ENCODE results near the gene ZNF385D.

GRCh38 chr3:21601178-21601577, 149.8 kb downstream of the ZNF385D start:
- TF ChIP-seq ATF3 (IDR thresholded peaks at IDR 0.05) (no peak), CTCF (IDR thresholded peaks at IDR 0.05 in 2 of 3, conservative IDR thresholded peaks at IDR 0.05 in 1 of 3; ENCODE audit: borderline replicate concordance in 1 of 3, insufficient read depth in 1 of 3, low read depth in 2 of 3, low read length in 2 of 3) (no peak), ZNF274 (IDR thresholded peaks at IDR 0.05; ENCODE audit: low read depth, low read length) (no peak), POLR2A (IDR thresholded peaks at IDR 0.05; ENCODE audit: borderline replicate concordance, extremely low read depth, insufficient read depth, insufficient read length) (no peak)

All from HCT116 (cell line).